ENCODE measurements around the gene TRIM29. TPM values are rescaled to one million over a fixed set of nuclear protein-coding genes. Genes with fewer than 3 reads are reported as not detected.

The TRIM29 gene
- total RNA-seq, 1 donor from 2014 or later = not detected

- ATAC-seq (ENCODE audit: poor library complexity) (no peak), DNase-seq (no peak)
- intact Hi-C loops (cut with DNase I) = no loop called here
Measured at GRCh38 chr11:120129570-120129969, 8.3 kb downstream of the TRIM29 start.

GRCh38 chr11:120128392-120129119 lies 9.4 kb downstream of the TRIM29 start:
- no peak for DNase-seq
- intact Hi-C loops (cut with DNase I) = no loop called here
- peak; percentile 48 for ATAC-seq (ENCODE audit: poor library complexity)

GRCh38 chr11:120127236-120127635 lies 10.7 kb downstream of the TRIM29 start:
- ATAC-seq (ENCODE audit: poor library complexity) (no peak), DNase-seq (no peak)
- intact Hi-C loops (cut with DNase I) = no loop called here

GRCh38 chr11:120126620-120127019 lies 11.3 kb downstream of the TRIM29 start:
- intact Hi-C loops (cut with DNase I) = no loop called here
- no peak for DNase-seq
- no peak for ATAC-seq (ENCODE audit: poor library complexity)

- intact Hi-C loops (cut with DNase I) = no loop called here
- DNase-seq = no peak
- no peak for ATAC-seq (ENCODE audit: poor library complexity)
Measured at GRCh38 chr11:120125509-120125908, 12.4 kb downstream of the TRIM29 start.

- no peak for DNase-seq
- intact Hi-C loops (cut with DNase I) = no loop called here
- ATAC-seq (ENCODE audit: poor library complexity) = peak; percentile 12
Measured at GRCh38 chr11:120125024-120125423, 12.9 kb downstream of the TRIM29 start.

- no peak for ATAC-seq (ENCODE audit: poor library complexity)
- intact Hi-C loops (cut with DNase I) = no loop called here
- DNase-seq = no peak
Measured at GRCh38 chr11:120124355-120124754, 13.6 kb downstream of the TRIM29 start.

GRCh38 chr11:120123946-120124345 lies 14.0 kb downstream of the TRIM29 start:
- intact Hi-C loops (cut with DNase I) = no loop called here
- DNase-seq (no peak), ATAC-seq (ENCODE audit: poor library complexity) (no peak)

- intact Hi-C loops (cut with DNase I) = no loop called here
- ATAC-seq (ENCODE audit: poor library complexity) (no peak), DNase-seq (no peak)
Measured at GRCh38 chr11:120122924-120123683, 14.8 kb downstream of the TRIM29 start.

GRCh38 chr11:120121914-120122473 lies 15.9 kb downstream of the TRIM29 start:
- ATAC-seq (ENCODE audit: poor library complexity) (peak; percentile 25), DNase-seq (no peak)
- intact Hi-C loops (cut with DNase I) = no loop called here

- intact Hi-C loops (cut with DNase I) = no loop called here
- ATAC-seq (ENCODE audit: poor library complexity) (no peak), DNase-seq (no peak)
Measured at GRCh38 chr11:120121336-120121735, 16.6 kb downstream of the TRIM29 start.

- no peak for ATAC-seq (ENCODE audit: poor library complexity)
- intact Hi-C loops (cut with DNase I) = no loop called here
- DNase-seq = no peak
Measured at GRCh38 chr11:120120805-120121335, 17.0 kb downstream of the TRIM29 start.

- ATAC-seq (ENCODE audit: poor library complexity) (no peak), DNase-seq (no peak)
- intact Hi-C loops (cut with DNase I) = no loop called here
Measured at GRCh38 chr11:120119121-120119520, 18.8 kb downstream of the TRIM29 start.

GRCh38 chr11:120117991-120118390 lies 19.9 kb downstream of the TRIM29 start:
- DNase-seq (no peak), ATAC-seq (ENCODE audit: poor library complexity) (no peak)
- intact Hi-C loops (cut with DNase I) = no loop called here

GRCh38 chr11:120116966-120117365 lies 20.9 kb downstream of the TRIM29 start:
- no peak for DNase-seq
- ATAC-seq (ENCODE audit: poor library complexity) = no peak
- intact Hi-C loops (cut with DNase I) = no loop called here

- intact Hi-C loops (cut with DNase I) = no loop called here
- no peak for ATAC-seq (ENCODE audit: poor library complexity)
- DNase-seq = no peak
Measured at GRCh38 chr11:120115272-120116000, 22.5 kb downstream of the TRIM29 start.

- ATAC-seq (ENCODE audit: poor library complexity) = no peak
- DNase-seq = no peak
- intact Hi-C loops (cut with DNase I) = no loop called here
Measured at GRCh38 chr11:120112174-120112796, 25.6 kb downstream of the TRIM29 start.

GRCh38 chr11:120109531-120109930 lies 28.4 kb downstream of the TRIM29 start:
- intact Hi-C loops (cut with DNase I) = loop anchor here (5.0 kb wide), 3 partner anchors 97 to 627 kb away; no protein-coding TSS in a partner anchor
- ATAC-seq (ENCODE audit: poor library complexity) (no peak), DNase-seq (no peak)
